ENCODE measurements around the gene DELE1. TPM values are rescaled to one million over a fixed set of nuclear protein-coding genes. Genes with fewer than 3 reads are reported as not detected.

DELE1 gene
- total RNA-seq, 1 experiment from 2014 or later: 88.1 TPM

DNA sequence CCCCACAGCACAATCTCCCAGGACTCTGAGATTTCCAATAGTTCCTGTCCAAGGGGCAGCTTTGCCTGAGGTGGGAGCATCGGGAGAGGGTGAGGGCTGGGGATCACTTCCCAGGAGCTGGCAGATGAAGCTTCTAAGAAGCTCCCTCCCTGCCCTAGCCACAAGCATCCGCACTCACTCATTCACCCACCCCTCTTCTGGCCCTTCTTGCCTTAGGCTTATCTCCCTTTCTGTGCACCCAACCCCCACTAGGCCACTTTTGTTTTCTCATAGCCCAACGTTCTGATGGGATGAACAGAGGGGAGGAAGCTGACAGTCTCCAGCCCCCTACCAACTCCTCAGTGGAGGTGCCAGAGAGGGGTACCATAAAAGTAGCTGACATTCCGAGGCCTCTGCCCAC lies 41.8 kb upstream of the DELE1 start:
- intact Hi-C loops (cut with micrococcal nuclease): no loop called here
- no peak overlapping the region for H3K4me3 Mint-ChIP-seq (ENCODE audit: unreplicated experiment)
- no peaks in the 10 kb centered on the region for H3K36me3 Mint-ChIP-seq (ENCODE audit: insufficient read depth, unreplicated experiment)
- ChIA-PET CTCF (interaction anchor here (0.9 to 20.1 kb wide), 13 partner anchors 8 to 245 kb away, joined by 3 to 677 read pairs (median 8); partner anchors contain the start of genes HDAC3, PCDH12 and RELL2), POLR2A (interaction anchor here (1.2 to 7.0 kb wide), 3 partner anchors 32 to 188 kb away, joined by 3 to 68 read pairs (median 10); no protein-coding TSS in a partner anchor)
- no TSS peak for BruUV-seq (replicated peaks)
- H3K4me1 Mint-ChIP-seq (ENCODE audit: insufficient read depth, unreplicated experiment): peaks cover 28% of the 10 kb centered on the region
- H3K9me3 Mint-ChIP-seq (ENCODE audit: unreplicated experiment): no peaks in the 10 kb centered on the region
- no peak overlapping the region for H3K27ac Mint-ChIP-seq (ENCODE audit: low read depth, unreplicated experiment)
- TF ChIP-seq, protein P1, sequence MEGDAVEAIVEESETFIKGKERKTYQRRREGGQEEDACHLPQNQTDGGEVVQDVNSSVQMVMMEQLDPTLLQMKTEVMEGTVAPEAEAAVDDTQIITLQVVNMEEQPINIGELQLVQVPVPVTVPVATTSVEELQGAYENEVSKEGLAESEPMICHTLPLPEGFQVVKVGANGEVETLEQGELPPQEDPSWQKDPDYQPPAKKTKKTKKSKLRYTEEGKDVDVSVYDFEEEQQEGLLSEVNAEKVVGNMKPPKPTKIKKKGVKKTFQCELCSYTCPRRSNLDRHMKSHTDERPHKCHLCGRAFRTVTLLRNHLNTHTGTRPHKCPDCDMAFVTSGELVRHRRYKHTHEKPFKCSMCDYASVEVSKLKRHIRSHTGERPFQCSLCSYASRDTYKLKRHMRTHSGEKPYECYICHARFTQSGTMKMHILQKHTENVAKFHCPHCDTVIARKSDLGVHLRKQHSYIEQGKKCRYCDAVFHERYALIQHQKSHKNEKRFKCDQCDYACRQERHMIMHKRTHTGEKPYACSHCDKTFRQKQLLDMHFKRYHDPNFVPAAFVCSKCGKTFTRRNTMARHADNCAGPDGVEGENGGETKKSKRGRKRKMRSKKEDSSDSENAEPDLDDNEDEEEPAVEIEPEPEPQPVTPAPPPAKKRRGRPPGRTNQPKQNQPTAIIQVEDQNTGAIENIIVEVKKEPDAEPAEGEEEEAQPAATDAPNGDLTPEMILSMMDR (IDR thresholded peaks at IDR 0.05; ENCODE audit: unreplicated experiment): no peak
- peaks cover 72% of the 10 kb centered on the region for H3K27me3 Mint-ChIP-seq (ENCODE audit: insufficient read depth, unreplicated experiment)
- DNase-seq (ENCODE audit: unreplicated experiment): no peak

DNA sequence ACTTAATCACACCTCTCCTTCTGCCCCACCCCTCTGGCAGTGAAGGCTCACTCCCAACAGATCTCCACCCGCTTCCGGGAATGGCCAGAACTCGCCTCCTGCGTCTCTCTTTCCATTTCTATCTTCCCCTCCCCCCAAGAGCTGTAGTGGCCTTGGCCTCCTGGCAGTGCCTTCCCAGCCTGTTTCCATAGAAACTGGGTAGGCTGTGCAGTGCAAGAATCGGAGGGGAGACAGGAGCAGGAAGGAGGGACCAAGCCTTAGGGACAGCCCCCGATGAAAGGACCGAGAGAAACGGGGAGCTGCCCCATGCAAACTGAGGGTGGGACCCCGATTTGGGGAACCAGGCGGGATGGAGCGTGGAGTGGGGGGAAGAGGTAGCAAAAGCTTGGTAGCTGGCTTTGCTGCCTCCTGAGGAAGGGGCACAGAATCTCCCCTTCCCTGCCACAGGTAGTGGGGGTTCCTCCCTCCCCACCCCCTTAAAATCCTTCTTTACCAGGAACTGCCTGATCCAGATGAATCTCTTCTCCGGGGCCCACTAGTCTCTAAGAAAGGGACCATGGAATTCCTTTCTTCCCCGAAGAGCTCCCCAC lies 41.0 kb upstream of the DELE1 start:
- H3K27me3 Mint-ChIP-seq (ENCODE audit: insufficient read depth, unreplicated experiment): peaks cover 65% of the 10 kb centered on the region
- DNase-seq (ENCODE audit: unreplicated experiment): no peak
- H3K9me3 Mint-ChIP-seq (ENCODE audit: unreplicated experiment): no peaks in the 10 kb centered on the region
- TF ChIP-seq, protein P1 (IDR thresholded peaks at IDR 0.05; ENCODE audit: unreplicated experiment): no peak
- H3K4me3 Mint-ChIP-seq (ENCODE audit: unreplicated experiment): no peak overlapping the region
- BruUV-seq (replicated peaks): no TSS peak
- intact Hi-C loops (cut with micrococcal nuclease): no loop called here
- POLR2A ChIA-PET: interaction anchor here (0.6 to 7.0 kb wide), 3 partner anchors 87 to 899 kb away, joined by 3 to 68 read pairs (median 3); no protein-coding TSS in a partner anchor
- CTCF ChIA-PET: interaction anchor here (0.6 to 20.1 kb wide), 11 partner anchors 7 to 659 kb away, joined by 3 to 677 read pairs (median 5); partner anchors contain the start of genes HDAC3, PCDH12 and RELL2
- H3K4me1 Mint-ChIP-seq (ENCODE audit: insufficient read depth, unreplicated experiment): peaks cover 21% of the 10 kb centered on the region
- H3K27ac Mint-ChIP-seq (ENCODE audit: low read depth, unreplicated experiment): no peak overlapping the region
- no peaks in the 10 kb centered on the region for H3K36me3 Mint-ChIP-seq (ENCODE audit: insufficient read depth, unreplicated experiment)

DNA sequence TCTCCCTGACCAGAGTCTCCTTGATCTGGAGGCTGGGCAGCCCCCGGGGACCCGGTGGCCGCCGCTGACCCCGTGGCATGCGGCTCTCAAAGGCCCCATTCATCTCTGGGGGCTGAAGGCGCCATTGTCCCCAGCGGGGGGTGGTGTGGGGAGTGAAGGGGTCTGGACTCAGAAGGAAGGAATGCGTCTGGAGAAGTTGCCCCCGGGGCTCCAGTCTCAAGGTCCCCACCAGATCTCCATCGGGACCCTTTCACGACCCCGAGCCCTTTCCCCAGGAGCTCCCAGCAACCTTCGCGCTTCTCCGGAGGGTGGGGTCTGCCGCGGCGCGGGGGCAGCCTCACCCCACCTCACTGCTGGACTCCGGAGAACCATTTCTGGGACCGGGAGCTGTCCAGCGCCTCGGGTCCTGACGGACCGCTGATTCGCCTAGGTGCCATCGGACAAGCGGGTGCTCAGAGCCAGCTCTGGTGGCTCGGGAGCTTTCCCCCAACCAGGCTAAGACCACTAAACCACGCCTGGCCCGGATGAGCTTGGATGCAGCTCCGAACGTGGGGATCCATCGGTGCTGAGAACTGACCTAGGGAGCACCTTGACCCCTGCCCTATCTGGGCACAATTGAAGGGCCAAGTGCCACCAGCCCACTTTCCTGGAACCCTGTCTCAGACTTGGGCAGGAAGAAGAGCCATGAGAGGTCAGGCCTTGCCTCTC lies 40.3 kb upstream of the DELE1 start:
- Mint-ChIP-seq H3K27me3 (ENCODE audit: insufficient read depth, unreplicated experiment) (peaks cover 65% of the 10 kb centered on the region), H3K4me3 (ENCODE audit: unreplicated experiment) (no peak overlapping the region), H3K4me1 (ENCODE audit: insufficient read depth, unreplicated experiment) (peaks cover 21% of the 10 kb centered on the region), H3K9me3 (ENCODE audit: unreplicated experiment) (no peaks in the 10 kb centered on the region), H3K27ac (ENCODE audit: low read depth, unreplicated experiment) (no peak overlapping the region), H3K36me3 (ENCODE audit: insufficient read depth, unreplicated experiment) (no peaks in the 10 kb centered on the region)
- ChIA-PET POLR2A (interaction anchor here (1.4 to 7.0 kb wide), 2 partner anchors 86 to 190 kb away, joined by 3 to 68 read pairs; no protein-coding TSS in a partner anchor), CTCF (interaction anchor here (0.6 to 20.1 kb wide), 10 partner anchors 6 to 660 kb away, joined by 3 to 677 read pairs (median 4); partner anchors contain the start of genes HDAC3, PCDH12 and RELL2)
- no TSS peak for BruUV-seq (replicated peaks)
- TF ChIP-seq, protein P1 (IDR thresholded peaks at IDR 0.05; ENCODE audit: unreplicated experiment): no peak
- DNase-seq (ENCODE audit: unreplicated experiment): peak; percentile 22
- intact Hi-C loops (cut with micrococcal nuclease): no loop called here

DNA sequence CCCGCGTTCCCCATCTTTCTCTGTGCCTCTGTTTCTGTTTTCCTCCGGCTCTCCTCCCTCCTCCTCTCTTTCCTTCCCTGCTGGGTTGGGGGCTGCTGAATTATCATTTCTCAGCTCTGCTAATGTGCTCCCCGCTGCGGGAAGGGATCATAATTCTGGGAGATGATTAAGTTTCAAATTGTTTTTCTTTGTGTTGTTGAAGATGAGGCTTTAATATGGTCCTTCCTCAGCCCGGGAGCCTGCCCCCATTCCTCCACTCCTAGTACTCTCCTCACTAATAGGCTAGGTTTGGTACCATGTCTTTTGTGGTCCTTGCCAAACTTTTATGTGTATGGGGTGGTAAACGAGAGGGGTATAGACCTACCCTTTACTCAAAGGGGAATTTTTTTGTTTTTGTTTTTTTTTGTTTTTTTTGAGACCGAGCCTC lies 39.8 kb upstream of the DELE1 start:
- peaks cover 65% of the 10 kb centered on the region for H3K27me3 Mint-ChIP-seq (ENCODE audit: insufficient read depth, unreplicated experiment)
- no peak overlapping the region for H3K4me3 Mint-ChIP-seq (ENCODE audit: unreplicated experiment)
- DNase-seq (ENCODE audit: unreplicated experiment): no peak
- TF ChIP-seq, protein P1 (IDR thresholded peaks at IDR 0.05; ENCODE audit: unreplicated experiment): no peak
- POLR2A ChIA-PET: interaction anchor here (7.0 kb wide), 1 partner anchor 190 kb away, joined by 68 read pairs; no protein-coding TSS in a partner anchor
- no peak overlapping the region for H3K27ac Mint-ChIP-seq (ENCODE audit: low read depth, unreplicated experiment)
- BruUV-seq (replicated peaks): no TSS peak
- peaks cover 15% of the 10 kb centered on the region for H3K4me1 Mint-ChIP-seq (ENCODE audit: insufficient read depth, unreplicated experiment)
- H3K36me3 Mint-ChIP-seq (ENCODE audit: insufficient read depth, unreplicated experiment): no peaks in the 10 kb centered on the region
- intact Hi-C loops (cut with micrococcal nuclease): no loop called here
- CTCF ChIA-PET: interaction anchor here (0.6 to 20.1 kb wide), 5 partner anchors 9 to 187 kb away, joined by 4 to 677 read pairs (median 5); partner anchors contain the start of gene PCDH12
- no peaks in the 10 kb centered on the region for H3K9me3 Mint-ChIP-seq (ENCODE audit: unreplicated experiment)
